Body of pancreas (tissue), 4 donors: ENCODE results near the gene TAS2R10.

ENCODE experiments used
- CTCF ChIP-seq, 7 experiments: fragments of 450-650 bp in 4 of 7; fragments of 200-600 bp in 3 of 7; sonication (generic) in 3 of 7; IDR thresholded peaks; one replicate each; pipeline ENCODE4 v1.5.1; 2016 to 2019; ENCODE audit warnings: antibody characterized with exemption in 7 of 7
- POLR2A ChIP-seq, 3 donors: fragments of 450-650 bp; IDR thresholded peaks; one replicate each; pipeline ENCODE4 v1.6.1; 2016; ENCODE audit warnings: antibody characterized with exemption in 3 of 3, mild to moderate bottlenecking in 2 of 3

GRCh38 chr12:10811883-10812536 lies 14.1 kb downstream of the TAS2R10 start:
- TF ChIP-seq CTCF (IDR thresholded peaks at IDR 0.05) (no peak), POLR2A (IDR thresholded peaks at IDR 0.05) (no peak)
